HG02981 (cell line): ENCODE measurements around the gene CCDC106.

Experiments
- ATAC-seq: cut with Tn5 transposase; IDR thresholded peaks from one replicate; pipeline ENCODE4 v1.9.1; 2021; ENCODE audit warnings: mild to moderate bottlenecking, moderate library complexity; ENCODE audit not compliant: unreplicated experiment

CCDC106 gene

DNA sequence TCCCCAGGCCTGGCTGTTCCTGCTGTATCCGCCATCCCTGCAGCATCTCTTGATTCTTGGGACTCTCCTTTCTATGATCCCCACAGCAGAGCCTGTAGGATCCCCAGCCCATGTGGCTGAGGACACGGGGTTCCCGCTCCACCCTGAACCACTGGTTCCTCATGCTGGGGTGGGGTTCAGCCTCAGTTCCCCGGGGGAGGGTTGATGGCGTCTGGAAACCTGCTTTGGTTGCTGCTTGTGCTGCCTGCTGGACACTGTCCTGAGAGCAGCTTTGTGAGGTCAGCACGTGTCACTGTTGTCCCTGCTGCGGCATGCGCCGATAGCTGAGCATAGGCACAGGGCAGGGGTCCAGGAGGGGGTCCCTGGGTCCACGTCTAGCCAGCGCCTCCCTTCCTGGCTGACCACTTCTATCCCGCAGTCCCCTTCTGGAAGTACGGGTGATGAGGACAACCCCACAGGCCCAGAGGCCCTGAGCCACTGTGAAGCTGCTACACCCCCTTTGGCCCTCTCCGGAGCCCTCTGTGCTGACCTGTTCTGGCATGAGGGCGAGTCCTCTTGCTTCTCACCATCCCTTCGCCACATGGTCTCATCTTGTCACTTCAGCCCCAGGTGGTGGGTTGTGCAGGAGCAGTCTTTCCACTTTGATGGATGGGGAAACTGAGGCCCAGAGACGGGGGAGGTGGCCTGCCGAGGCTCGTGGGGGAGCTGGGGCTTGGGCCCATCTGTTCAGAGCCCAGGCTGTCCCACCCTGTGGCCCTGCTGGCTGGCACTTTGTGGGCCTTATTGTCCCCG lies 32.5 kb downstream of the CCDC106 start:
- ATAC-seq, result no peak

DNA sequence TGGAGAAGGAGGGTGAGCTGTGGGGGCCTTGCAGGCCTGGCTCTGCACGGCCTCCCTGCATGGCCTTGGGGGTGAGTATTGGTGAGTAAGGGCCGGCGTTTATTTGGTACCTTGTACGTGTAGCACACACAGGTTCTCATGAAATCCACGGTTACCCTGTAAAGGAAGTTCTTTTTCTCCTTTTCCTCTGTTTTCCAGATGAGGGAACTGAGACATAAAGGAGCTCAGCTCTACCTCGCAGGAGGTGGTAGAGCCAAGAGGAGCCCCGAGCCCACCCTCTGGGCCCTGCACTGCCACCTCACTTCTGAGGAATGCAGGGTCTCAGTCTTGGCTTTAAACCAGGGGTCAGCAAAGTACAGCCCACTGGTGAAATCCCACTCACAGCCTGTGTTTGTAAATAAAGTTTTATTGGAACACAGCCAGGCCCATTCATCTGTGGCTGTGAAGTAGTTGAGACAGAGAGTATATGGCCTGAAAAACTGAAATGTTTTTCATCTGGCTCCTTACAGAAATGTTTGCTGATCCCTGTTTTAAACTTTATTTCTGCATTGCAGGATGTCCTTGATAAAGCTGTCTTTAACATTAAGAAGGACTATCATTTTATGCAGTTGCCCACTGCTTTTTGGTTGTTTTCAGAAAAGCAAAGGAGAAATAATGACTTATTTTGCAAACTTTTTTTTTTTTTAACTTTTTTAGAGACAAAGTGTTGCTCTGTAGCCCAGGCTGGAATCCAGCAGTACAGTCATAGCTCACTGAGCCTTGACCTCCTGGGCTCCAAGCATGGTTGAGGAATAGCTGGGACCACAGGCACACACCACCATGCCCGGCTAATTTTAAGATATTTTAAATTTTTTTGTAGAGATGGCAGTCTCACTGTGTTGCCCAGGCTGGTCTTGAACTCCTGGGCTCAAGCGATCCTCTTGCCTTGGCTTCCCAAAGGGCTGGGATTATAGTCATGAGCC lies 33.4 kb downstream of the CCDC106 start:
- ATAC-seq, result no peak

- ATAC-seq, result no peak
Observed at GRCh38 chr19:55683449-55684261, 35.6 kb downstream of the CCDC106 start.

DNA sequence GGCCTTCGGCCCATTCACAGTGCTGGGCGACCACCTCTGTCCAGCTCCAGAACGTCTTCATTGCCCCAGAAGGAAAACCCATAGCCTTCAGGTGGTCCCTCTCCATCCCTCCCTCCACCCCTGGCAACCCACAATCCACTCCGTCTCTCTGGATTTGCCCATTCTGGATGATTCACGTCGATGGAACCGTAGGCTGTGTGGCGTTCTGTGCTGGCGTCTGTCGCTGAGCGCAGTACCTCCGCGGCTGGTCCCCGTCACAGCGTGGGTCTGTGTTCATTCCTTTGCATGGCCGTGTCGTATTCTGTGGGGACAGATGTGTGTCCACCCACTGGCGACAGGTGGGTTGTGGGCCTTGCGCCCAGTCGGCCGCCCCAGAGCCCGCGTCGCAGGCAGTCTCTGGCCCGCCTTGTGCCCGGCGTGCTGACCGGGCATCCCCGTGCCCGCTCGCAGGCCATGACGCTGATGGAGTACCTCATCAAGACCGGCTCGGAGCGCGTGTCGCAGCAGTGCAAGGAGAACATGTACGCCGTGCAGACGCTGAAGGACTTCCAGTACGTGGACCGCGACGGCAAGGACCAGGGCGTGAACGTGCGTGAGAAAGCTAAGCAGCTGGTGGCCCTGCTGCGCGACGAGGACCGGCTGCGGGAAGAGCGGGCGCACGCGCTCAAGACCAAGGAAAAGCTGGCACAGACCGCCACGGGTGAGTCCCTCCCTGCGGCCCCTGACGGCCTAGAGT lies 37.1 kb downstream of the CCDC106 start:
- ATAC-seq, result no peak

DNA sequence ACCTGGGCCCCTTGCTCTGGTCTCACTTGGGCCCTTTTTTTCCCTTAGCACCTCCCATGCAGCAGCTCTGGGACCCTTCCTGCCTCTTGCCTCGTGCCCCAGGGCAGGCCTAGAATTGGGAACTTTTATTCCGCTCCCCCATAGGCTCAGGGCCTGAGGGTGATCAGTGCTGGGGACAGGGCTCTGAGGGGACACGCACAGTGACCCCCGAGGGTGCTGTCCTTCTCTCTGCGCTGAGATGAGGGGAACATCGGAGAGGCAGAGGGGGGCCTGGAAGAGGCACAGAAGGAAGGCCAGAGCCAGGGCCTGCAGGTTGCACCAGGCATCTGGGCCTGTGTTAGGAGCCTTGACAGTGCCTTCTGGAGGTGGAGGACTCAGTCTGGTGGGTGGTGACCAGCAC lies 37.8 kb downstream of the CCDC106 start:
- no peak for ATAC-seq

GRCh38 chr19:55686311-55687050 lies 38.5 kb downstream of the CCDC106 start:
- no peak for ATAC-seq

DNA sequence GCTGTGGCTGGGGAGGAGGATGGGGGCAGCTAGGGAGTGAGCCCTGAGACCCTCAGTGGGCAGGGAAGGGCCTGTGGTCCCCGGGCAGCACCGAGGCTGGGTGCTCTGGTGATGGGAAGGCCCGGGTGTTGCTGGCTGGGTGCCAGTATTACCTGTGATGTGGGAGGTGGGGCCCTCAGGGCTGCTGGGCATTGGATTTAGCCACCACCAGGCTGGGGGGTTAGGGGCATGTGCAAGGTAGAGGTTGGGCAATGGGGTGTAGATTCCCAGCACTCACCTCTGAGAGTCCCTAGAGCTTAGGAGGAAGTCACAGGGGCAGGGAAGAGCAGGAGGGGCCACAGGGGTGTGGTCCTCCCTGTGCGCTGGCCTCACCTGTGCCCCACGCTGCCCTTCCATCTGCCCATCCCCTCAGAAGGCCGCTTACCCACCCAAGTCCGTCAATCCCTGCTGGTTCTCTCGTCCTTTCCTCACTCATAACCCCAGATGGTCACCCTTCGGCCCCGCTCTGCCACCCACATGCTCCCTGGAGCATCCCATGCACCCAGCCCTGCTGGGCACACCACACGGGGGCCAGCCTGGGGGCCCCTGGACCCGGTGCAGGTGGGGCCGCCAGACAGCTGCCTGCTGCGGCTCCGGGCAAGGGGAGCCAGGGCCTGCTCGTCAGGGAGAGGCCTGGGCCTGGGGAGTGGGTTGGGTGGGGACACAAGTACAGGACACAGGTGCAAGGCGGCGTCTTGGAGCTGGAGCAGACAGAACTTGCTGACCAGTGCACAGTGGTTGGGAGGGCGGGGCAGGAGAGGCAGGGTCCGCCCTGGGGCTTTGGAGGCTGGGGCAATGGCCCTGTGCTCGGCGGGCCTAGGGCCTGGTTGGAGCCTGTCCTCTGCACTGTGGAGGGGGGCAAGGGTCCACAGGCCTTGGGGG lies 39.5 kb downstream of the CCDC106 start:
- ATAC-seq, result no peak

DNA sequence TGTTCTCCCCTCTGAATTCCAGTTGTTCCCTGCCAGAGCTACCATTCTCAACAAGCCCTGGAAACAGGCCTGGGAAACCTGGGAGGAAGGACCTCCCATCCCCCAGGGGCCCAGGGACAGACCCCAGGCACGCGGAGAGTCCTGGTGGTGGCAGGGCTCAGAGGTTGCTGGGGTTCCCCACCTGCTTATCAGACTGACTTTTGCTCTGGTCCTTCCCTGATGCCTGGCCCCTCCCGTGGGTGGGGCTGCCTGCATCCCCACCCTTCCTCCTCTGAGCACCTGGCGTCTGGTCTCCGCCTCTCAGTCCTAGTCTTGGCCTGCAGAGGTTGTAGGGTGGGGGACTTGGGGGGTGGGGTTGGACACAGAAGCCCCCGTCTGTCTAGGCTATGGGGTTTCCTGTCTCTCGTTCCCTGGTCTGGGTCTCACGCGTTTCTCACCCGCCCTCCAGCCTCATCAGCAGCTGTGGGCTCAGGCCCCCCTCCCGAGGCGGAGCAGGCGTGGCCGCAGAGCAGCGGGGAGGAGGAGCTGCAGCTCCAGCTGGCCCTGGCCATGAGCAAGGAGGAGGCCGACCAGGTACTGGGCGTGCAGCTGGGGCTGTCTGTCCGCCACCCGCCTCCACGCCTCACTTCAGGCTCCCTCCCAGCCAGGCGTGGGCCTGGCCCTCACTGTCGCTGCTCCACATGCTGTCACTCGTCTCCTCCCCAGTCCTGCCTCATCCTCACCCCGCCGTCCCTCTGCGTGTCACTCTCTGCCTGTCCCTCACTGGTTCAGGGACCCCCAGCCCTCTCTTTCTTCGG lies 40.6 kb downstream of the CCDC106 start:
- no peak for ATAC-seq

GRCh38 chr19:55689411-55690108 lies 41.5 kb downstream of the CCDC106 start:
- ATAC-seq, result no peak

DNA sequence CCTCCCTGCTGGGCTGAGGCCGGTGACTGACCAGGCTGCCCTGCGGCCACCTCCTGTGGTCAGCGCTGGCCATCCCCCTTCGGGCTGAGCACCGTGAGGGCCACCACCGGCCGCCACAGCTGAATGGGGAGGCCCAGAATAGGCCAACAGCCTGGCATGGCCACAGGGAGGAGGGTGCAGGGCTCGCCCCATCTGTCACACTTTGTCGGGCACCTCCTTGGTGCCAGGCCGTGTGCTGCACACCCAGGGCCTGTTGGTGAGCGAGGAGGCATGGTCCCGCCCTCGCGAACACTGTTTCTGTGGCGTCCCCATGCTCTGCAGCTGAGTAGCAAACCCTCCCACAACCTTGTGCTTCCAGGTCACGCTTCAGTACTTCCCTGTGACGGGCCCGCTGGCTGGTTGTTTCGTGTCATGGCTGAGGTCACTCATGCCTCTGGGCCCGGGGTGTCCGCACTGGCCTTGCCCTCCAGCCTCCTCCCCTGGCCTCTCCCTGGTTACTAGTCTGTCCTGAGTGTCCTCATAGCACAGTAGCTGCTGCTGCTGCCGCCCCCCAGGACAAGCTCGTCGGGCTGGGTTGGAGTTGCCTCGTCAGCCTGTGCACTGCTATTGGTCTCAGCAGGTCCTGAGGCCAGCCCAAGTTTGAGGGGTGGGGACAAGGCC lies 42.2 kb downstream of the CCDC106 start:
- no peak for ATAC-seq

GRCh38 chr19:55690769-55691545 lies 42.9 kb downstream of the CCDC106 start:
- no peak for ATAC-seq

GRCh38 chr19:55691561-55692481 lies 43.8 kb downstream of the CCDC106 start:
- no peak for ATAC-seq

GRCh38 chr19:55692681-55693081 lies 44.7 kb downstream of the CCDC106 start:
- no peak for ATAC-seq

GRCh38 chr19:55693336-55693974 lies 45.4 kb downstream of the CCDC106 start:
- no peak for ATAC-seq
